NCI-H1436 (cell line): ENCODE measurements around the gene PPP2R5A.

Experiments used
- DNase-seq: peaks from one replicate; lab custom pipeline; 2025; lab: John Stamatoyannopoulos, UW

The PPP2R5A gene

GRCh38 chr1:212284744-212285684 lies at the start of gene PPP2R5A:
PPP2R5A (plus strand) TSS chr1:212285410; CDS start chr1:212286111, 701 bp downstream.
- DNase-seq = peak; percentile 100

- DNase-seq = no peak
Measured at GRCh38 chr1:212235857-212236256, 49.4 kb upstream of the PPP2R5A start.

- no peak for DNase-seq
Measured at GRCh38 chr1:212236664-212237220, 48.5 kb upstream of the PPP2R5A start.

GRCh38 chr1:212237651-212238050 lies 47.6 kb upstream of the PPP2R5A start:
- no peak for DNase-seq

- DNase-seq = no peak
Measured at GRCh38 chr1:212238552-212238951, 46.7 kb upstream of the PPP2R5A start.

- no peak for DNase-seq
Measured at GRCh38 chr1:212241501-212241900, 43.7 kb upstream of the PPP2R5A start.

GRCh38 chr1:212241957-212242287 lies 43.3 kb upstream of the PPP2R5A start:
- no peak for DNase-seq

GRCh38 chr1:212242288-212242984 lies 42.8 kb upstream of the PPP2R5A start:
- no peak for DNase-seq

GRCh38 chr1:212242985-212243308 lies 42.3 kb upstream of the PPP2R5A start:
- no peak for DNase-seq

- DNase-seq = peak; percentile 59
Measured at GRCh38 chr1:212244441-212244840, 40.8 kb upstream of the PPP2R5A start.

- DNase-seq = no peak
Measured at GRCh38 chr1:212247179-212247721, 38.0 kb upstream of the PPP2R5A start.

- DNase-seq = no peak
Measured at GRCh38 chr1:212247988-212248387, 37.2 kb upstream of the PPP2R5A start.

- no peak for DNase-seq
Measured at GRCh38 chr1:212254853-212255363, 30.3 kb upstream of the PPP2R5A start.

- DNase-seq = no peak
Measured at GRCh38 chr1:212255705-212256307, 29.4 kb upstream of the PPP2R5A start.

- DNase-seq = no peak
Measured at GRCh38 chr1:212256369-212256768, 28.8 kb upstream of the PPP2R5A start.

GRCh38 chr1:212257157-212257556 lies 28.1 kb upstream of the PPP2R5A start:
- no peak for DNase-seq

- DNase-seq = no peak
Measured at GRCh38 chr1:212259693-212260480, 25.3 kb upstream of the PPP2R5A start.

- no peak for DNase-seq
Measured at GRCh38 chr1:212260557-212261355, 24.5 kb upstream of the PPP2R5A start.

GRCh38 chr1:212261361-212261929 lies 23.8 kb upstream of the PPP2R5A start:
- DNase-seq = no peak

- no peak for DNase-seq
Measured at GRCh38 chr1:212267017-212267416, 18.2 kb upstream of the PPP2R5A start.
